Measurements from ENCODE around the gene CNBD2.
"Not testable (repeated sequence)": the region's sequence is repeated elsewhere in the genome, so short reads cannot be mapped to it uniquely, and the experiment has no call there.

Gene CNBD2

GRCh38 chr20:35967979-35968640 lies at the start of gene CNBD2:
TSS of gene CNBD2 (plus strand) at chr20:35968590. CDS start at chr20:35968763, 173 bp downstream.
- in situ Hi-C loops (cut with HindIII; ENCODE audit: low sequenced_read_pairs): no loop called here

- in situ Hi-C loops (cut with HindIII; ENCODE audit: low sequenced_read_pairs): no loop called here
These were observed 47.9 kb upstream of the CNBD2 start for GRCh38 chr20:35920523-35920922.

- in situ Hi-C loops (cut with HindIII; ENCODE audit: low sequenced_read_pairs): no loop called here
These were observed 39.1 kb upstream of the CNBD2 start for GRCh38 chr20:35929301-35929700.

- in situ Hi-C loops (cut with HindIII; ENCODE audit: low sequenced_read_pairs): no loop called here
These were observed 34.3 kb upstream of the CNBD2 start for GRCh38 chr20:35934050-35934449.

GRCh38 chr20:35939264-35939663 lies 29.1 kb upstream of the CNBD2 start:
- in situ Hi-C loops (cut with HindIII; ENCODE audit: low sequenced_read_pairs): no loop called here

GRCh38 chr20:35941620-35942019 lies 26.8 kb upstream of the CNBD2 start:
- in situ Hi-C loops (cut with HindIII; ENCODE audit: low sequenced_read_pairs): no loop called here

- in situ Hi-C loops (cut with HindIII; ENCODE audit: low sequenced_read_pairs): no loop called here
These were observed 26.1 kb upstream of the CNBD2 start for GRCh38 chr20:35942243-35942642.

GRCh38 chr20:35947489-35947888 lies 20.9 kb upstream of the CNBD2 start:
- in situ Hi-C loops (cut with HindIII; ENCODE audit: low sequenced_read_pairs): no loop called here

- in situ Hi-C loops (cut with HindIII; ENCODE audit: low sequenced_read_pairs): no loop called here
These were observed 20.5 kb upstream of the CNBD2 start for GRCh38 chr20:35947907-35948306.

GRCh38 chr20:35950093-35950492 lies 18.3 kb upstream of the CNBD2 start:
- in situ Hi-C loops (cut with HindIII; ENCODE audit: low sequenced_read_pairs): no loop called here

- in situ Hi-C loops (cut with HindIII; ENCODE audit: low sequenced_read_pairs): not testable (repeated sequence)
These were observed 16.3 kb upstream of the CNBD2 start for GRCh38 chr20:35952080-35952479.

GRCh38 chr20:35952480-35953386 lies 15.7 kb upstream of the CNBD2 start:
- in situ Hi-C loops (cut with HindIII; ENCODE audit: low sequenced_read_pairs): no loop called here

- in situ Hi-C loops (cut with HindIII; ENCODE audit: low sequenced_read_pairs): no loop called here
These were observed 14.8 kb upstream of the CNBD2 start for GRCh38 chr20:35953387-35954199.

GRCh38 chr20:35954200-35954906 lies 14.0 kb upstream of the CNBD2 start, which contains the start of gene SCAND1:
TSS of gene SCAND1 (minus strand) at chr20:35954502. CDS start at chr20:35954284, 218 bp downstream.
- in situ Hi-C loops (cut with HindIII; ENCODE audit: low sequenced_read_pairs): no loop called here

- in situ Hi-C loops (cut with HindIII; ENCODE audit: low sequenced_read_pairs): no loop called here
These were observed 13.5 kb upstream of the CNBD2 start for GRCh38 chr20:35954907-35955251.

- in situ Hi-C loops (cut with HindIII; ENCODE audit: low sequenced_read_pairs): no loop called here
These were observed 11.8 kb upstream of the CNBD2 start for GRCh38 chr20:35956616-35957015.

GRCh38 chr20:35959291-35959690 lies 9.1 kb upstream of the CNBD2 start:
- in situ Hi-C loops (cut with HindIII; ENCODE audit: low sequenced_read_pairs): not testable (repeated sequence)

GRCh38 chr20:35963878-35964277 lies 4.5 kb upstream of the CNBD2 start:
- in situ Hi-C loops (cut with HindIII; ENCODE audit: low sequenced_read_pairs): no loop called here

GRCh38 chr20:35968930-35969329 lies 540 bp downstream of the CNBD2 start:
- in situ Hi-C loops (cut with HindIII; ENCODE audit: low sequenced_read_pairs): no loop called here

- in situ Hi-C loops (cut with HindIII; ENCODE audit: low sequenced_read_pairs): no loop called here
These were observed 3.6 kb downstream of the CNBD2 start for GRCh38 chr20:35971981-35972380.

- in situ Hi-C loops (cut with HindIII; ENCODE audit: low sequenced_read_pairs): no loop called here
These were observed 4.1 kb downstream of the CNBD2 start for GRCh38 chr20:35972462-35972861.

Measured in DLD1 (cell line).